GM21423 (cell line): Measurements from ENCODE around the gene SESN2.

ENCODE experiments used
- ATAC-seq: cut with Tn5 transposase; IDR thresholded peaks from one replicate; pipeline ENCODE4 v1.9.1; 2021; ENCODE audit warnings: mild to moderate bottlenecking, moderate library complexity; ENCODE audit not compliant: unreplicated experiment

Gene SESN2

GRCh38 chr1:28282426-28283407, 23.4 kb downstream of the SESN2 start:
- ATAC-seq = no peak

GRCh38 chr1:28286111-28286510, 26.8 kb downstream of the SESN2 start:
- no peak for ATAC-seq

- no peak for ATAC-seq
Measured at GRCh38 chr1:28288487-28288886, 29.2 kb downstream of the SESN2 start.

- ATAC-seq = no peak
Measured at GRCh38 chr1:28290851-28291250, 31.5 kb downstream of the SESN2 start.

- no peak for ATAC-seq
Measured at GRCh38 chr1:28291711-28292110, 32.4 kb downstream of the SESN2 start.

- ATAC-seq = no peak
Measured at GRCh38 chr1:28295936-28296335, 36.6 kb downstream of the SESN2 start.

GRCh38 chr1:28296401-28297261, 37.3 kb downstream of the SESN2 start:
- ATAC-seq = no peak

GRCh38 chr1:28297826-28298225, 38.5 kb downstream of the SESN2 start:
- no peak for ATAC-seq

GRCh38 chr1:28298438-28298837, 39.1 kb downstream of the SESN2 start:
- ATAC-seq = no peak

- ATAC-seq = no peak
Measured at GRCh38 chr1:28301368-28302174, 42.3 kb downstream of the SESN2 start.

- no peak for ATAC-seq
Measured at GRCh38 chr1:28302247-28302646, 42.9 kb downstream of the SESN2 start.

- ATAC-seq = no peak
Measured at GRCh38 chr1:28306301-28306949, 47.1 kb downstream of the SESN2 start.

GRCh38 chr1:28308750-28309149, 49.4 kb downstream of the SESN2 start:
- no peak for ATAC-seq

- ATAC-seq = no peak
Measured at GRCh38 chr1:28309702-28310101, 50.4 kb downstream of the SESN2 start.

GRCh38 chr1:28313702-28314546, 54.6 kb downstream of the SESN2 start:
- ATAC-seq = no peak

- no peak for ATAC-seq
Measured at GRCh38 chr1:28314547-28314941, 55.2 kb downstream of the SESN2 start.

GRCh38 chr1:28317014-28317413, 57.7 kb downstream of the SESN2 start:
- no peak for ATAC-seq

GRCh38 chr1:28322194-28322593, 62.9 kb downstream of the SESN2 start:
- peak; percentile 60 for ATAC-seq

GRCh38 chr1:28323720-28324119, 64.4 kb downstream of the SESN2 start:
- ATAC-seq = no peak
